ENCODE results near the gene SNRPD3.
A peak's percentile ranks its signal among the peaks of the same experiment; 100 is the strongest.
"Not testable (repeated sequence)": the region's sequence is repeated elsewhere in the genome, so short reads cannot be mapped to it uniquely, and the experiment has no call there.

Gene SNRPD3

DNA sequence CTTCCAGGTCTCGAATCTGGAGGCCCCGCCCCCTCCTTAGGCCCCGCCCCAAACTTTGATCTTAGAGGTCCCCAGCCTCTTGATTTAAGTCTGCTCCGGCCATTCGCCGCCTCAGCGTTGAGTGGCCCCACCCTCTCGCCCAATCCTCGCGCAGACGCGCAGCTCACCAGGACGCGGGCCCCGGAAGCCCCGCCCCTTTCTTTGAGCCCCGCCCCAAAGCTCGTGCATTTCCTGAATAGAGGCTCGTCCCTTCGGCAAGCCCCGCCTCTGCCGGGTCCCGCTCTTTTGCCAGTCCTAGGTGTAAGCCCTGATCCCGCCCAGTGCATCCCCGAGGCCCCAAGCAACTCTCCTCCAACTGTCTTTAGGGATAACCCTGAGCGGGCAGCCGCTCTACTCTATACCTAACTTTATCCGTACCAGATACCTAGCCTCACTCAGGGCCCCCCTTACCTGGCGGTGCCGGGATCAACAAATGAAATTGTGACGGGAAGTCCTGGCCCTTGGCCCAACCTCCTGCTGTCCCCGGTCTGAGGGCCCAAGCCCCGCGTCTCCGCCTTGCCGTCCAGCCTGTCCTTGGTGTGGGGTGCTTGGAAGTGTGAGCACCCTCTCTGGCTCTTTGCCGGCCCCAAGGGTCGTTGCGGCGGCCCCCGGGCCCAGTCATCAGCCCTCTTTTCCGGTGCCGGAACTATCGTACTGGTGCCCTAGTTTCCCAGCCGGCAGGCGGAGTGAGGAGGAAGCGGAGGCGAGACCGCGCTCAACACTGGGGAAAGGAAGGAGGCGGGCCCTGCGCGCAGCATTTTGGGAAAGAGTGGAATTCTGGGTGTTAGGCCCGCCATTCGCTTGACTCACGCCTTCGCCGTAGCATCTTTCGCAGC lies at the start of gene SNRPD3:
TSS of gene SNRPD3 (plus strand) at position 835 of the 875 bp plus-strand sequence. CDS start 1,676 bp downstream, outside the sequence.
- DNase-seq (ENCODE audit: low spot score) = peak; percentile 89

- DNase-seq (ENCODE audit: low spot score) = no peak
These were observed 48.9 kb upstream of the SNRPD3 start for GRCh38 chr22:24506802-24507438.

- DNase-seq (ENCODE audit: low spot score) = no peak
These were observed 48.1 kb upstream of the SNRPD3 start for GRCh38 chr22:24507716-24508115.

GRCh38 chr22:24510637-24511625 lies 44.9 kb upstream of the SNRPD3 start:
- DNase-seq (ENCODE audit: low spot score) = peak; percentile 47

- no peak for DNase-seq (ENCODE audit: low spot score)
These were observed 43.8 kb upstream of the SNRPD3 start for GRCh38 chr22:24512043-24512442.

- no peak for DNase-seq (ENCODE audit: low spot score)
These were observed 42.2 kb upstream of the SNRPD3 start for GRCh38 chr22:24513378-24514240.

- peak; percentile 69 for DNase-seq (ENCODE audit: low spot score)
These were observed 41.4 kb upstream of the SNRPD3 start for GRCh38 chr22:24514241-24515026.

GRCh38 chr22:24515027-24515338 lies 40.8 kb upstream of the SNRPD3 start:
- no peak for DNase-seq (ENCODE audit: low spot score)

GRCh38 chr22:24516301-24516737 lies 39.5 kb upstream of the SNRPD3 start:
- DNase-seq (ENCODE audit: low spot score) = no peak

DNA sequence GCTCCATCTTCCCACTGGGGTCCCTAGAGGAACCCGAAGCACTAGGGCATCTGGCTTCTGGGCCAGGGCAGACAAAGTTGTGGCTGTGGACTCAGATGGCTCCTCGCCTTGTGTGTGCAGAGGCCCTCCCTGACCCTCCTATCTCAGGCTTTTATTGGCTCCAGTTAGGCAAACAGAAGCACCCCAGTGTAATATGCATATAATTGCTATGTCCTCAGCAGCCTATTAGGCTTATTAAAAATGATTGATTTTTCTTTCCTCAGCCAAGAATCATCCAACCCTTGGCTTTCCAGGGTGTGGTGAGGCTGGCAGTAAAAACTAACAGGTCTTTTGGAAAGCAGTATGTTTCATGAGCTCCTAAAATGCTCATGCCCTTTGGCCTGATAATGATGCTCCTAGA lies 38.4 kb upstream of the SNRPD3 start:
- DNase-seq (ENCODE audit: low spot score) = no peak

GRCh38 chr22:24518228-24518627 lies 37.6 kb upstream of the SNRPD3 start:
- no peak for DNase-seq (ENCODE audit: low spot score)

GRCh38 chr22:24518771-24519485 lies 36.9 kb upstream of the SNRPD3 start:
- no peak for DNase-seq (ENCODE audit: low spot score)

DNA sequence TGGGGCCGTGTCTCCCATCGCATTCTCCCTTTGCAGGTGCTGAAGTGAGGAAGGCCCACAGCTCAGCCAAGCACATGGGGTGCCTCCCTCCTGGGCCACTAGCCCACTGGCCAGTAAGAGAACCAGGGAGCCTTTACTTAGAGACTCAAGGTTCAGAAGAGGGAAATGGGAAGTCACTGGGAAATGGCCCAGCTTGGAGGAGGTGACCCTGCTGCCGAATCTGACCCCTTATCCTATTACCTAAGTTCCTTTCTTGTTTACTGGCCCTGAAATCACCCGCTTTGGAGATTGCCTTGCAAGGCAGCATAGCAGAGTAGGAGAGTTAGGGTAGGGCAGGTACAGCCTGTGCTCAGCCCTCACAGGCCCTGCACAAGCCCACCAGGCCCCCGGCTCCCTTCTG lies 36.3 kb upstream of the SNRPD3 start:
- no peak for DNase-seq (ENCODE audit: low spot score)

- DNase-seq (ENCODE audit: low spot score) = peak; percentile 70
These were observed 34.0 kb upstream of the SNRPD3 start for GRCh38 chr22:24521791-24522245.

GRCh38 chr22:24523873-24524272 lies 31.9 kb upstream of the SNRPD3 start:
- no peak for DNase-seq (ENCODE audit: low spot score)

DNA sequence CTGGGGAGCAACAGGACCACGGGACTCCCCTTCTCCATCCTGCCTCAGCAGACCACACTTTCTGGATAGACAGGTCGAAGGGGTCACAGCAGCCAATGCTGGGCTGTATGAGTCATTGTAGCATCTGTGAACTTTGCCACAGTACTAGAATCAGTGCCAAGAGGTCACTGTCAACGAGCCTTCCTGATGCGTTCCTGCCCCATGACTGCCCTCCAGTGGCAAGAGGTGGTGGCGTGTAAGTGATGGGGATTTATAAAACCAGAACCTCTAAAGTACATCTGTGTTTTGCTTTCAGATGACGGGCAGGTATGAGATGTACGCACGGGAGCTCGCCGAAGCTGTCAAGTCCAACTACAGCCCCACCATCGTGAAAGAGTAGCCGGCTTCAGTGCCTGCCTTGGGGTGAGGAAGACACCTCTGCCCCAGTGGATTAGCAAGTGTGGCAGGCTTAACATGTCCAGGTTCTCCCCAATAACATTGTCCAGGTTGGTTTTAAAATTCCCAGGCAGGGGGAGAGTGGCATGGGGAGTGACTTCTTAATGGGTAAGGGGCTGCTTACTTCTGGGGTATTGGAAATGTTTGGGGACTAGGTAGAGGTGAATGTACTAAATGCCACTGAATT lies 30.3 kb upstream of the SNRPD3 start:
- peak; percentile 81 for DNase-seq (ENCODE audit: low spot score)

GRCh38 chr22:24526191-24526590 lies 29.6 kb upstream of the SNRPD3 start:
- no peak for DNase-seq (ENCODE audit: low spot score)

- no peak for DNase-seq (ENCODE audit: low spot score)
These were observed 25.9 kb upstream of the SNRPD3 start for GRCh38 chr22:24529898-24530297.

GRCh38 chr22:24530968-24531367 lies 24.8 kb upstream of the SNRPD3 start:
- DNase-seq (ENCODE audit: low spot score) = not testable (repeated sequence)

All from HuH-7.5 (cell line).